PC-3 (cell line): ENCODE data around the gene TSPAN8. TPM values are rescaled to one million over a fixed set of nuclear protein-coding genes. Genes with fewer than 3 reads are reported as not detected.
A peak's percentile ranks its signal among the peaks of the same experiment; 100 is the strongest.

ENCODE experiments used
- ATAC-seq: fragments of 200-7000 bp; cut with Tn5 transposase; 2 replicates; pipeline ENCODE4 v1.9.1; 2020; ENCODE audit warnings: mild to moderate bottlenecking, moderate library complexity
- BruUV-seq: library from RNA; stranded (reverse); fragments of 400-500 nt; replicated peaks from 2 replicates; lab custom pipeline; 2021; lab: Mats Ljungman, UMichigan
- CTCF ChIA-PET: fragments of 300-600 bp; sonication (Branson Sonifier 250); formaldehyde crosslinking; loops from one replicate; lab custom pipeline; 2022; ENCODE audit warnings: antibody characterized with exemption; lab: Charles Lee
- POLR2A ChIA-PET: fragments of 300-600 bp; sonication (Branson Sonifier 250); formaldehyde crosslinking; loops from one replicate; lab custom pipeline; 2022; ENCODE audit warnings: antibody characterized with exemption; ENCODE audit not compliant: unreplicated experiment; lab: Charles Lee
- DNase-seq: peaks from one replicate; pipeline ENCODE4 v3.0.0-alpha.2; 2015
- H2AFZ ChIP-seq: fragments of 300-600 bp; sonication (generic); 2 replicates; pipeline ENCODE4 v1.6.0; 2016; ENCODE audit warnings: antibody characterized with exemption, low read length
- H3F3A ChIP-seq: fragments of 300-600 bp; sonication (generic); one replicate; pipeline ENCODE4 v1.6.0; 2017; ENCODE audit warnings: antibody characterized with exemption, low read length, control low read depth, mild to moderate bottlenecking; ENCODE audit not compliant: unreplicated experiment
- H3K27ac ChIP-seq: fragments of 300-600 bp; sonication (generic); 2 replicates; pipeline ENCODE4 v1.5.1; 2016; ENCODE audit warnings: mild to moderate bottlenecking, low read length
- H3K27me3 ChIP-seq: fragments of 300-600 bp; sonication (generic); 2 replicates; pipeline ENCODE4 v1.6.1; 2016; ENCODE audit warnings: low read length, mixed read lengths
- H3K36me3 ChIP-seq: fragments of 300-600 bp; sonication (generic); 2 replicates; pipeline ENCODE4 v1.6.1; 2016; ENCODE audit warnings: low read depth, mixed run types, low read length, mixed read lengths
- H3K4me1 ChIP-seq: fragments of 300-600 bp; sonication (generic); 2 replicates; pipeline ENCODE4 v1.5.1; 2016; ENCODE audit warnings: low read length; ENCODE audit not compliant: insufficient read depth
- H3K4me2 ChIP-seq: fragments of 300-600 bp; sonication (generic); 2 replicates; pipeline ENCODE4 v1.6.0; 2016; ENCODE audit warnings: low read length
- H3K4me3 ChIP-seq: fragments of 300-600 bp; sonication (generic); 2 replicates; pipeline ENCODE4 v1.5.1; 2016; ENCODE audit warnings: mild to moderate bottlenecking, low read length, mixed read lengths
- H3K79me2 ChIP-seq: fragments of 300-600 bp; sonication (generic); 2 replicates; pipeline ENCODE4 v1.6.1; 2017; ENCODE audit warnings: low read length, mixed read lengths
- H3K9ac ChIP-seq: fragments of 300-600 bp; sonication (generic); 2 replicates; pipeline ENCODE4 v1.6.0; 2016; ENCODE audit warnings: mild to moderate bottlenecking, low read length
- H3K9me2 ChIP-seq: fragments of 300-600 bp; sonication (generic); replicated peaks from 2 replicates; pipeline ENCODE4 v1.6.1; 2016; ENCODE audit warnings: mixed run types, low read length, mixed read lengths
- H3K9me3 ChIP-seq: fragments of 300-600 bp; sonication (generic); 2 replicates; pipeline ENCODE4 v1.6.1; 2016; ENCODE audit warnings: low read length, mixed read lengths
- H4K20me1 ChIP-seq: fragments of 300-600 bp; sonication (generic); 2 replicates; pipeline ENCODE4 v1.6.1; 2016; ENCODE audit warnings: low read length, mixed read lengths
- CTCF ChIP-seq: fragments of 300-600 bp; sonication (generic); conservative IDR thresholded peaks from 2 replicates; pipeline ENCODE4 v1.5.1; 2017; ENCODE audit warnings: antibody characterized with exemption, low read depth, mild to moderate bottlenecking, low read length
- EZH2 ChIP-seq: fragments of 300-600 bp; sonication (generic); IDR thresholded peaks from one replicate; pipeline ENCODE4 v1.6.1; 2017; ENCODE audit warnings: antibody characterized with exemption, mild to moderate bottlenecking, low read length; ENCODE audit not compliant: unreplicated experiment
- EZH2phosphoT487 ChIP-seq: fragments of 300-600 bp; sonication (generic); IDR thresholded peaks from 2 replicates; pipeline ENCODE4 v1.6.1; 2018; ENCODE audit warnings: mild to moderate bottlenecking, antibody characterized with exemption, low read length, borderline replicate concordance
- intact Hi-C: fragments of 100-400 bp; cut with micrococcal nuclease; formaldehyde crosslinking; loops from 2 replicates; pipeline ENCODE4 v1.9.0; 2023
- total RNA-seq: library from RNA; depleted of rRNA; stranded (reverse); fragments of >200 nt; gene quantifications from 2 replicates; pipeline ENCODE4 v1.2.3, GENCODE V29; 2014

The TSPAN8 gene
- total RNA-seq, 1 experiment from 2014 or later = 1.3 TPM

- ChIA-PET CTCF (no interaction called here), POLR2A (no interaction called here)
- no peaks in the 10 kb centered on the region for H3K9me3 ChIP-seq
- no peaks in the 10 kb centered on the region for H4K20me1 ChIP-seq
- no peaks in the 10 kb centered on the region for H3K27me3 ChIP-seq
- DNase-seq (no peak), ATAC-seq (no peak)
- H3K79me2 ChIP-seq = no peaks in the 10 kb centered on the region
- no peaks in the 10 kb centered on the region for H3F3A ChIP-seq
- no peaks in the 10 kb centered on the region for H3K9me2 ChIP-seq
- TF ChIP-seq CTCF = no peak
- TF ChIP-seq EZH2phosphoT487 = no peak
- TF ChIP-seq EZH2 = no peak
- no peak overlapping the region for H3K27ac ChIP-seq
- no peaks in the 10 kb centered on the region for H3K36me3 ChIP-seq
- H3K4me1 ChIP-seq = no peaks in the 10 kb centered on the region
- BruUV-seq = no TSS peak
- intact Hi-C loops = no loop called here
- no peak overlapping the region for H2AFZ ChIP-seq
- no peak overlapping the region for H3K9ac ChIP-seq
- H3K4me3 ChIP-seq = no peak overlapping the region
- H3K4me2 ChIP-seq = no peak overlapping the region
Observed at GRCh38 chr12:71144682-71145081, 13.1 kb downstream of the TSPAN8 start.

GRCh38 chr12:71142956-71143355, 14.8 kb downstream of the TSPAN8 start:
- H3K9ac ChIP-seq = no peak overlapping the region
- ChIA-PET CTCF (no interaction called here), POLR2A (no interaction called here)
- ATAC-seq (no peak), DNase-seq (no peak)
- H3K4me2 ChIP-seq = no peak overlapping the region
- no peaks in the 10 kb centered on the region for H3K36me3 ChIP-seq
- H3K4me1 ChIP-seq = no peaks in the 10 kb centered on the region
- TF ChIP-seq CTCF (no peak), EZH2 (no peak), EZH2phosphoT487 (no peak)
- H2AFZ ChIP-seq = no peak overlapping the region
- no TSS peak for BruUV-seq
- no peaks in the 10 kb centered on the region for H3K79me2 ChIP-seq
- intact Hi-C loops = no loop called here
- H3K27me3 ChIP-seq = no peaks in the 10 kb centered on the region
- H3K9me3 ChIP-seq = no peaks in the 10 kb centered on the region
- H4K20me1 ChIP-seq = no peaks in the 10 kb centered on the region
- H3K27ac ChIP-seq = no peak overlapping the region
- H3F3A ChIP-seq = no peaks in the 10 kb centered on the region
- H3K9me2 ChIP-seq = no peaks in the 10 kb centered on the region
- no peak overlapping the region for H3K4me3 ChIP-seq

GRCh38 chr12:71142016-71142415, 15.8 kb downstream of the TSPAN8 start:
- CTCF ChIA-PET = no interaction called here

More at GRCh38 chr12:71142016-71142415, 15.8 kb downstream of the TSPAN8 start:
- no TSS peak for BruUV-seq
- Histone ChIP-seq H3K4me2 (no peak overlapping the region), H3K9me2 (no peaks in the 10 kb centered on the region), H3K79me2 (no peaks in the 10 kb centered on the region), H4K20me1 (no peaks in the 10 kb centered on the region), H3K36me3 (no peaks in the 10 kb centered on the region), H3K4me3 (no peak overlapping the region), H2AFZ (no peak overlapping the region), H3K27ac (no peak overlapping the region), H3K4me1 (no peaks in the 10 kb centered on the region), H3K9ac (no peak overlapping the region), H3F3A (no peaks in the 10 kb centered on the region), H3K27me3 (no peaks in the 10 kb centered on the region), H3K9me3 (no peaks in the 10 kb centered on the region)
- intact Hi-C loops = no loop called here
- POLR2A ChIA-PET = no interaction called here
- ATAC-seq (0 out of 2 replicates have a peak, but pooled peaks have one; percentile 11), DNase-seq (no peak)
- TF ChIP-seq CTCF (no peak), EZH2phosphoT487 (no peak), EZH2 (no peak)
